Measurements from ENCODE around the gene IL3. TPM values are rescaled to one million over a fixed set of nuclear protein-coding genes. Genes with fewer than 3 reads are reported as not detected.

Gene IL3
- total RNA-seq, 1 donor from 2014 or later = not detected

DNA sequence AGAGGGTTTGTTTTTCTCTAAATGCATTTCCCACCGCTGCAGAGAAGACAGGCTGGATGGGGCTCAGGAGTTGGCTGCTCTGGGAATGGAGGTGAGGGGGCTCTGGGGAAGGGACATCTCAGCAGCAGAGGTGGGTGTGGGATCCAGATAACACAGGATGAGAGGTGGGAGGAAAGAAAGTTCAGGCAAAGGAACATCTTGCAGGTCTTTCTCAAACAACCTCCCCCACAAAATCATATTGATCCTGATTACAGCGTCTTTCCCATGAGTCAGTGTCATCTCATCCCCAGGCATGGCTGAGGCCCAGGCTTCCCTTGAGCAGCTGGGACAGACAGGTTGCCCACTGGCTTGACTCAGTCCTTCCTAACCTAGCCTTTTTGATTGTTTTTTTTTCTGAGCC, 37.7 kb upstream of the IL3 start:
- intact Hi-C loops (cut with DNase I) = no loop called here
- Histone ChIP-seq H3K36me3 (no peaks in the 10 kb centered on the region), H3K27ac (no peak overlapping the region), H3K27me3 (no peaks in the 10 kb centered on the region), H3K9me3 (no peaks in the 10 kb centered on the region), H3K4me3 (no peak overlapping the region), H3K4me1 (no peaks in the 10 kb centered on the region)
- TF ChIP-seq, protein P1, sequence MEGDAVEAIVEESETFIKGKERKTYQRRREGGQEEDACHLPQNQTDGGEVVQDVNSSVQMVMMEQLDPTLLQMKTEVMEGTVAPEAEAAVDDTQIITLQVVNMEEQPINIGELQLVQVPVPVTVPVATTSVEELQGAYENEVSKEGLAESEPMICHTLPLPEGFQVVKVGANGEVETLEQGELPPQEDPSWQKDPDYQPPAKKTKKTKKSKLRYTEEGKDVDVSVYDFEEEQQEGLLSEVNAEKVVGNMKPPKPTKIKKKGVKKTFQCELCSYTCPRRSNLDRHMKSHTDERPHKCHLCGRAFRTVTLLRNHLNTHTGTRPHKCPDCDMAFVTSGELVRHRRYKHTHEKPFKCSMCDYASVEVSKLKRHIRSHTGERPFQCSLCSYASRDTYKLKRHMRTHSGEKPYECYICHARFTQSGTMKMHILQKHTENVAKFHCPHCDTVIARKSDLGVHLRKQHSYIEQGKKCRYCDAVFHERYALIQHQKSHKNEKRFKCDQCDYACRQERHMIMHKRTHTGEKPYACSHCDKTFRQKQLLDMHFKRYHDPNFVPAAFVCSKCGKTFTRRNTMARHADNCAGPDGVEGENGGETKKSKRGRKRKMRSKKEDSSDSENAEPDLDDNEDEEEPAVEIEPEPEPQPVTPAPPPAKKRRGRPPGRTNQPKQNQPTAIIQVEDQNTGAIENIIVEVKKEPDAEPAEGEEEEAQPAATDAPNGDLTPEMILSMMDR (IDR thresholded peaks at IDR 0.05) = no peak
- TF ChIP-seq POLR2A (IDR thresholded peaks at IDR 0.05) (no peak), POLR2AphosphoS5 (IDR thresholded peaks at IDR 0.05; ENCODE audit: insufficient read depth in 1 of 2, low read depth in 1 of 2) (no peak)
- no peak for DNase-seq (ENCODE audit: extremely low spot score in 2 of 2)

GRCh38 chr5:132023258-132024116, 37.0 kb upstream of the IL3 start:
- Histone ChIP-seq H3K4me1 (no peaks in the 10 kb centered on the region), H3K27ac (no peak overlapping the region), H3K4me3 (no peak overlapping the region), H3K27me3 (no peaks in the 10 kb centered on the region), H3K36me3 (no peaks in the 10 kb centered on the region), H3K9me3 (no peaks in the 10 kb centered on the region)
- TF ChIP-seq POLR2A (IDR thresholded peaks at IDR 0.05) = no peak
- TF ChIP-seq, protein P1 (IDR thresholded peaks at IDR 0.05) = no peak
- no peak for TF ChIP-seq POLR2AphosphoS5 (IDR thresholded peaks at IDR 0.05; ENCODE audit: insufficient read depth in 1 of 2, low read depth in 1 of 2)
- DNase-seq (ENCODE audit: extremely low spot score in 2 of 2) = no peak
- intact Hi-C loops (cut with DNase I) = no loop called here

- TF ChIP-seq, protein P1 (IDR thresholded peaks at IDR 0.05) = no peak
- TF ChIP-seq POLR2A (IDR thresholded peaks at IDR 0.05) = no peak
- no peak for TF ChIP-seq POLR2AphosphoS5 (IDR thresholded peaks at IDR 0.05; ENCODE audit: insufficient read depth in 1 of 2, low read depth in 1 of 2)
- Histone ChIP-seq H3K9me3 (no peaks in the 10 kb centered on the region), H3K27ac (no peak overlapping the region), H3K4me1 (no peaks in the 10 kb centered on the region), H3K27me3 (no peaks in the 10 kb centered on the region), H3K36me3 (no peaks in the 10 kb centered on the region), H3K4me3 (no peak overlapping the region)
- intact Hi-C loops (cut with DNase I) = no loop called here
- no peak for DNase-seq (ENCODE audit: extremely low spot score in 2 of 2)
Observed at GRCh38 chr5:132024117-132024435, 36.4 kb upstream of the IL3 start.

GRCh38 chr5:132024789-132025402, 35.6 kb upstream of the IL3 start:
- no peaks in the 10 kb centered on the region for H3K36me3 ChIP-seq
- H3K27me3 ChIP-seq = no peaks in the 10 kb centered on the region
- no peaks in the 10 kb centered on the region for H3K4me1 ChIP-seq
- no peak overlapping the region for H3K27ac ChIP-seq
- H3K4me3 ChIP-seq = no peak overlapping the region
- no peak for DNase-seq (ENCODE audit: extremely low spot score in 2 of 2)
- H3K9me3 ChIP-seq = no peaks in the 10 kb centered on the region
- TF ChIP-seq, protein P1 (IDR thresholded peaks at IDR 0.05) = no peak
- TF ChIP-seq POLR2AphosphoS5 (IDR thresholded peaks at IDR 0.05; ENCODE audit: insufficient read depth in 1 of 2, low read depth in 1 of 2) (no peak), POLR2A (IDR thresholded peaks at IDR 0.05) (no peak)
- intact Hi-C loops (cut with DNase I) = no loop called here

DNA sequence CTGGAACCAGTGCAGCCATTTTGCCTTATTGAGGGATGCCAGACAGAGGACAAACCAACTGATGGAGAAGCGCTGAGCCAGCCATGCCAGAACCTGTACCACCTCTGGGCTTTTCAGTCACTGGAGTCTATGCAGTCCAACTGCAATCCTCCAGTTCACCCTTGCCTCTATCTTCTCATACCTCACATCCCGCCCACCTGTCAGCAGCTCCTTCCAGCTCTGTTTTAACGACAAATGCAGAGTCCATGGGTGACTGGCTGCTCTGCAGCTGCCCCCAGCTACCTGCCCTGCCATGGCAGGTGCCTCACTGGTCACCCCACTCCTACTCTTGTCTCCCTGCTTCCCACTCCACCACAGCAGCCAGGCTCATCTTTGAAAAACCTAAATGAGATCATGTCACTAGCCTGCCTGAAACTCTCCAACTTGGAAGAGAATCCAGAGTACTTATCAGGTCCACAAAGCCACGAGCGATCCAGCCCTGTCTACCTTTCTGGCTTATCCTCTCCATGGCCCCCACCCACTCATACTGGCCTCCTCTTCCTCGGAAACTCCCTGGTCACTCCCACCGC, 35.0 kb upstream of the IL3 start:
- H3K27ac ChIP-seq = no peak overlapping the region

More for the DNA sequence above, 35.0 kb upstream of the IL3 start:
- no peak for DNase-seq (ENCODE audit: extremely low spot score in 2 of 2)
- no peaks in the 10 kb centered on the region for H3K9me3 ChIP-seq
- H3K27me3 ChIP-seq = no peaks in the 10 kb centered on the region
- TF ChIP-seq, protein P1 (IDR thresholded peaks at IDR 0.05) = no peak
- TF ChIP-seq POLR2AphosphoS5 (IDR thresholded peaks at IDR 0.05; ENCODE audit: insufficient read depth in 1 of 2, low read depth in 1 of 2) = no peak
- no peak for TF ChIP-seq POLR2A (IDR thresholded peaks at IDR 0.05)
- intact Hi-C loops (cut with DNase I) = no loop called here
- no peaks in the 10 kb centered on the region for H3K4me1 ChIP-seq
- no peak overlapping the region for H3K4me3 ChIP-seq
- no peaks in the 10 kb centered on the region for H3K36me3 ChIP-seq

Data from vagina (tissue), 2 donors.